IMR-90 (cell line): ENCODE results near the gene ALK. TPM values are rescaled to one million over a fixed set of nuclear protein-coding genes. Genes with fewer than 3 reads are reported as not detected.

ENCODE experiments used
- ATAC-seq: fragments of 200-7000 bp; cut with Tn5 transposase; 2 replicates; pipeline ENCODE4 v1.9.1; 2020; ENCODE audit warnings: low read depth, mild to moderate bottlenecking, moderate library complexity
- BruUV-seq: library from RNA; stranded (reverse); fragments of 400-500 nt; replicated peaks from 2 replicates; lab custom pipeline; 2021; lab: Mats Ljungman, UMichigan
- CTCF ChIA-PET: fragments of 300-600 bp; formaldehyde crosslinking; extraction: SDS; loops from one replicate; lab custom pipeline; 2021; ENCODE audit warnings: antibody characterized with exemption; lab: Yijun Ruan, JAX
- POLR2A ChIA-PET: fragments of 300-600 bp; sonication (Branson Sonifier 250); formaldehyde crosslinking; loops from one replicate; lab custom pipeline; 2022; ENCODE audit warnings: antibody characterized with exemption; ENCODE audit not compliant: unreplicated experiment; lab: Charles Lee
- DNase-seq: peaks from one replicate; pipeline ENCODE4 v3.0.0; 2013
- H2AFZ ChIP-seq: replicated peaks from 2 replicates; pipeline ENCODE3; 2013; ENCODE audit warnings: low read length, mild to moderate bottlenecking; ENCODE audit not compliant: poor library complexity
- H2AK5ac ChIP-seq: 2 replicates; pipeline ENCODE4 v1.6.1; 2013; ENCODE audit warnings: low read depth, low read length, inconsistent platforms
- H2AK9ac ChIP-seq: replicated peaks from 2 replicates; pipeline ENCODE3; 2013; ENCODE audit warnings: mild to moderate bottlenecking, low read depth, low read length, moderate library complexity; ENCODE audit not compliant: poor library complexity
- H2BK120ac ChIP-seq: 2 replicates; pipeline ENCODE4 v1.6.1; 2013; ENCODE audit warnings: low read depth, low read length, inconsistent platforms
- H2BK15ac ChIP-seq: 3 replicates; pipeline ENCODE4 v1.6.1; 2013; ENCODE audit warnings: low read depth, low read length, inconsistent platforms
- H2BK20ac ChIP-seq: 2 replicates; pipeline ENCODE4 v1.6.1; 2013; ENCODE audit warnings: low read depth, mild to moderate bottlenecking, inconsistent platforms, low read length, moderate library complexity
- H2BK5ac ChIP-seq: 2 replicates; pipeline ENCODE4 v1.6.1; 2013; ENCODE audit warnings: mild to moderate bottlenecking, low read depth, low read length, inconsistent platforms; ENCODE audit not compliant: poor library complexity, severe bottlenecking
- H3K14ac ChIP-seq: replicated peaks from 2 replicates; pipeline ENCODE4 v1.6.1; 2013; ENCODE audit warnings: low read depth, low read length, inconsistent platforms
- H3K18ac ChIP-seq: 2 replicates; pipeline ENCODE4 v1.6.1; 2013; ENCODE audit warnings: low read depth, low read length, control low read depth
- H3K23ac ChIP-seq: 2 replicates; pipeline ENCODE4 v1.6.1; 2013; ENCODE audit warnings: low read depth, low read length, inconsistent platforms
- H3K27ac ChIP-seq: 2 replicates; pipeline ENCODE4 v1.5.1; 2013; ENCODE audit warnings: mild to moderate bottlenecking, control low read depth, low read length; ENCODE audit not compliant: insufficient read depth
- H3K27me3 ChIP-seq: 2 replicates; pipeline ENCODE4 v1.6.1; 2013; ENCODE audit warnings: low read length; ENCODE audit not compliant: control insufficient read depth, insufficient read depth
- H3K36me3 ChIP-seq: 2 replicates; pipeline ENCODE4 v1.6.1; 2013; ENCODE audit warnings: low read length, mixed read lengths; ENCODE audit not compliant: control insufficient read depth, insufficient read depth
- H3K4ac ChIP-seq: 2 replicates; pipeline ENCODE4 v1.6.1; 2013; ENCODE audit warnings: low read depth, low read length, inconsistent platforms
- H3K4me1 ChIP-seq: 2 replicates; pipeline ENCODE4 v1.6.1; 2013; ENCODE audit warnings: low read length, mixed read lengths; ENCODE audit not compliant: control insufficient read depth, insufficient read depth
- H3K4me2 ChIP-seq: 2 replicates; pipeline ENCODE4 v1.6.1; 2013; ENCODE audit warnings: low read depth, mild to moderate bottlenecking, control low read depth, low read length, moderate library complexity
- H3K4me3 ChIP-seq: 2 replicates; pipeline ENCODE4 v1.5.1; 2013; ENCODE audit warnings: low read depth, mild to moderate bottlenecking, control low read depth, low read length, moderate library complexity; ENCODE audit not compliant: insufficient read depth
- H3K56ac ChIP-seq: 2 replicates; pipeline ENCODE4 v1.6.1; 2013; ENCODE audit warnings: low read length, inconsistent platforms; ENCODE audit not compliant: insufficient read depth; ENCODE audit errors: extremely low read depth
- H3K79me1 ChIP-seq, 2 experiments: 2 replicates each; pipeline ENCODE4 v1.6.1; 2013; ENCODE audit warnings: low read length in 2 of 2, inconsistent platforms in 1 of 2, low read depth in 1 of 2
- H3K9ac ChIP-seq: 2 replicates; pipeline ENCODE4 v1.6.1; 2013; ENCODE audit warnings: low read depth, low read length, control low read depth
- H3K9me1 ChIP-seq: 2 replicates; pipeline ENCODE4 v1.6.1; 2013; ENCODE audit warnings: low read length, inconsistent platforms; ENCODE audit not compliant: insufficient read depth
- H3K9me3 ChIP-seq: 2 replicates; pipeline ENCODE4 v1.6.1; 2013; ENCODE audit warnings: low read length; ENCODE audit not compliant: control insufficient read depth, insufficient read depth
- H4K20me1 ChIP-seq: 2 replicates; pipeline ENCODE4 v1.6.1; 2013; ENCODE audit warnings: low read length, inconsistent platforms; ENCODE audit not compliant: insufficient read depth
- H4K5ac ChIP-seq: 2 replicates; pipeline ENCODE4 v1.6.1; 2013; ENCODE audit warnings: mild to moderate bottlenecking, low read depth, low read length, control low read depth
- H4K8ac ChIP-seq, 2 experiments: 2 replicates each; pipeline ENCODE4 v1.6.1; 2013; ENCODE audit warnings: low read depth in 2 of 2, low read length in 2 of 2, control low read depth in 1 of 2, inconsistent platforms in 1 of 2
- H4K91ac ChIP-seq: 2 replicates; pipeline ENCODE4 v1.6.1; 2013; ENCODE audit warnings: low read depth, low read length, inconsistent platforms; ENCODE audit not compliant: insufficient read depth
- CHD1 ChIP-seq: IDR thresholded peaks from 2 replicates; pipeline ENCODE4 v1.6.1; 2012; ENCODE audit warnings: low read depth, low read length, improper control_type of control experiment
- MAFK ChIP-seq: IDR thresholded peaks from 2 replicates; pipeline ENCODE4 v1.6.1; 2012; ENCODE audit warnings: low read depth, low read length, improper control_type of control experiment
- MAZ ChIP-seq: IDR thresholded peaks from 2 replicates; pipeline ENCODE4 v1.6.1; 2012; ENCODE audit warnings: low read depth, mild to moderate bottlenecking, low read length, improper control_type of control experiment, moderate library complexity, borderline replicate concordance
- MXI1 ChIP-seq: IDR thresholded peaks from 2 replicates; pipeline ENCODE4 v1.6.1; 2012; ENCODE audit warnings: low read depth, mild to moderate bottlenecking, low read length, moderate library complexity, borderline replicate concordance
- NFE2L2 ChIP-seq: fragments of 150-350 bp; IDR thresholded peaks from 2 replicates; pipeline ENCODE4 v1.6.1; 2016; ENCODE audit warnings: low read depth, mild to moderate bottlenecking, low read length
- RAD21 ChIP-seq: IDR thresholded peaks from 2 replicates; pipeline ENCODE4 v1.6.1; 2012; ENCODE audit warnings: low read length, improper control_type of control experiment
- WGBS, 2 experiments: methylation state at CpG; one replicate each; pipeline versions ENCODE4 v1.1.5 to v1.1.7; 2013; ENCODE audit warnings: missing lambda C conversion rate in 2 of 2; ENCODE audit not compliant: insufficient read length in 1 of 2; ENCODE audit errors: extremely low coverage in 2 of 2; 5-methylcytosine and 5-hydroxymethylcytosine counted together
- dilution Hi-C: fragments of 300-500 bp; cut with HindIII; formaldehyde crosslinking; loops from one replicate; pipeline ENCODE4 v1.14.3; 2018; ENCODE audit warnings: low sequenced_read_pairs; ENCODE audit not compliant: unreplicated experiment
- in situ Hi-C: fragments of 300-500 bp; cut with MboI; formaldehyde crosslinking; loops from 3 replicates; pipeline ENCODE4 v1.14.3; 2019; ENCODE audit warnings: low sequenced_read_pairs, inconsistent platforms, mixed read lengths
- intact Hi-C: fragments of 100-400 bp; cut with micrococcal nuclease; formaldehyde crosslinking; loops from 2 replicates; pipeline ENCODE4 v1.10.0; 2022
- polyA plus RNA-seq, 3 experiments: library from polyadenylated mRNA; depleted of rRNA; stranded (reverse); fragments of >200 nt; gene quantifications; 2 replicates each; pipeline ENCODE4 v1.2.3, GENCODE V29; 2012; ENCODE audit warnings: low replicate concordance in 1 of 3
- total RNA-seq: library from RNA; depleted of rRNA; stranded (reverse); fragments of >200 nt; gene quantifications from 2 replicates; pipeline ENCODE4 v1.2.3, GENCODE V29; 2012
- TF ChIP-seq, protein P1 (sequence below): fragments of 150-350 bp; IDR thresholded peaks from 2 replicates; pipeline ENCODE4 v1.6.1; 2017; ENCODE audit warnings: mild to moderate bottlenecking, antibody characterized with exemption, low read length, low read depth
- TF ChIP-seq, protein P2 (sequence below): fragments of 150-350 bp; IDR thresholded peaks from 2 replicates; pipeline ENCODE4 v1.6.1; 2016; ENCODE audit warnings: low read depth, mild to moderate bottlenecking, low read length, moderate library complexity, borderline replicate concordance

The ALK gene
- total and polyA plus RNA-seq, 2 of the 4 experiments (the other 2 are of a cell fraction), result not detected

GRCh38 chr2:29834036-29834540 lies 87.3 kb downstream of the ALK start:
- no peak overlapping the region for H2BK20ac ChIP-seq
- BruUV-seq, result no TSS peak
- no peak overlapping the region for H3K23ac ChIP-seq
- H3K27me3 ChIP-seq, result no peaks in the 10 kb centered on the region
- no peak overlapping the region for H3K56ac ChIP-seq
- H3K9me1 ChIP-seq, result no peaks in the 10 kb centered on the region
- no peak overlapping the region for H2BK15ac ChIP-seq
- H3K27ac ChIP-seq, result no peak overlapping the region
- no peak overlapping the region for H2AK5ac ChIP-seq
- no peak overlapping the region for H2BK120ac ChIP-seq
- TF ChIP-seq NFE2L2 (no peak), RAD21 (no peak), CHD1 (no peak), MAZ (no peak), MAFK (no peak), MXI1 (no peak)
- TF ChIP-seq, protein P1, sequence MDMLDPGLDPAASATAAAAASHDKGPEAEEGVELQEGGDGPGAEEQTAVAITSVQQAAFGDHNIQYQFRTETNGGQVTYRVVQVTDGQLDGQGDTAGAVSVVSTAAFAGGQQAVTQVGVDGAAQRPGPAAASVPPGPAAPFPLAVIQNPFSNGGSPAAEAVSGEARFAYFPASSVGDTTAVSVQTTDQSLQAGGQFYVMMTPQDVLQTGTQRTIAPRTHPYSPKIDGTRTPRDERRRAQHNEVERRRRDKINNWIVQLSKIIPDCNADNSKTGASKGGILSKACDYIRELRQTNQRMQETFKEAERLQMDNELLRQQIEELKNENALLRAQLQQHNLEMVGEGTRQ, result no peak
- TF ChIP-seq, protein P2, sequence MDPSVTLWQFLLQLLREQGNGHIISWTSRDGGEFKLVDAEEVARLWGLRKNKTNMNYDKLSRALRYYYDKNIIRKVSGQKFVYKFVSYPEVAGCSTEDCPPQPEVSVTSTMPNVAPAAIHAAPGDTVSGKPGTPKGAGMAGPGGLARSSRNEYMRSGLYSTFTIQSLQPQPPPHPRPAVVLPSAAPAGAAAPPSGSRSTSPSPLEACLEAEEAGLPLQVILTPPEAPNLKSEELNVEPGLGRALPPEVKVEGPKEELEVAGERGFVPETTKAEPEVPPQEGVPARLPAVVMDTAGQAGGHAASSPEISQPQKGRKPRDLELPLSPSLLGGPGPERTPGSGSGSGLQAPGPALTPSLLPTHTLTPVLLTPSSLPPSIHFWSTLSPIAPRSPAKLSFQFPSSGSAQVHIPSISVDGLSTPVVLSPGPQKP, result no peak
- no peaks in the 10 kb centered on the region for H3K9me3 ChIP-seq
- intact Hi-C loops (loop anchor here (1.0 kb wide), 1 partner anchor 24 kb away; no protein-coding TSS in a partner anchor), in situ Hi-C loops (loop anchor here (25.0 kb wide), 1 partner anchor 522 kb away; no protein-coding TSS in a partner anchor), dilution Hi-C loops (loop anchor here (25.0 kb wide), 1 partner anchor 872 kb away; no protein-coding TSS in a partner anchor)
- H3K14ac ChIP-seq, result no peak overlapping the region
- no peak overlapping the region for H2BK5ac ChIP-seq
- H2AK9ac ChIP-seq, result no peak overlapping the region
- H3K4me1 ChIP-seq, result no peaks in the 10 kb centered on the region
- no peaks in the 10 kb centered on the region for H4K20me1 ChIP-seq
- H3K9ac ChIP-seq, result no peak overlapping the region
- no peaks in the 10 kb centered on the region for H3K36me3 ChIP-seq
- H3K4me3 ChIP-seq, result no peak overlapping the region
- ChIA-PET POLR2A (no interaction called here), CTCF (no interaction called here)
- H4K5ac ChIP-seq, result no peak overlapping the region
- ATAC-seq (no peak), DNase-seq (no peak)
- no peak overlapping the region for H3K4me2 ChIP-seq
- H3K79me1 ChIP-seq, result no peaks in the 10 kb centered on the region
- H3K4ac ChIP-seq, result no peak overlapping the region
- no CpG with 5 or more reads among the region's 1 CpG for WGBS, 2 experiments
- H2AFZ ChIP-seq, result no peak overlapping the region
- H3K18ac ChIP-seq, result no peak overlapping the region
- no peak overlapping the region for H4K91ac ChIP-seq
- H4K8ac ChIP-seq, result no peak overlapping the region
